Gastroesophageal sphincter (tissue), 3 donors: Measurements from ENCODE around the gene ATF5.

Experiments
- POLR2A ChIP-seq, 2 donors: fragments of 450-650 bp; IDR thresholded peaks; one replicate each; pipeline ENCODE4 v1.6.1; 2017; ENCODE audit warnings: antibody characterized with exemption in 2 of 2, mild to moderate bottlenecking in 2 of 2, moderate library complexity in 1 of 2
- POLR2AphosphoS5 ChIP-seq: sonication (generic); formaldehyde crosslinking; IDR thresholded peaks from one replicate; pipeline ENCODE4 v1.6.1; 2017; ENCODE audit warnings: antibody characterized with exemption
- TF ChIP-seq, protein P1 (sequence below), 4 experiments: fragments of 200-600 bp in 2 of 4; fragments of 450-650 bp in 2 of 4; sonication (generic) in 1 of 4; IDR thresholded peaks; one replicate each; pipeline ENCODE4 v1.5.1; 2017 to 2019; ENCODE audit warnings: antibody characterized with exemption in 4 of 4, mild to moderate bottlenecking in 2 of 4, moderate library complexity in 2 of 4

DNA sequence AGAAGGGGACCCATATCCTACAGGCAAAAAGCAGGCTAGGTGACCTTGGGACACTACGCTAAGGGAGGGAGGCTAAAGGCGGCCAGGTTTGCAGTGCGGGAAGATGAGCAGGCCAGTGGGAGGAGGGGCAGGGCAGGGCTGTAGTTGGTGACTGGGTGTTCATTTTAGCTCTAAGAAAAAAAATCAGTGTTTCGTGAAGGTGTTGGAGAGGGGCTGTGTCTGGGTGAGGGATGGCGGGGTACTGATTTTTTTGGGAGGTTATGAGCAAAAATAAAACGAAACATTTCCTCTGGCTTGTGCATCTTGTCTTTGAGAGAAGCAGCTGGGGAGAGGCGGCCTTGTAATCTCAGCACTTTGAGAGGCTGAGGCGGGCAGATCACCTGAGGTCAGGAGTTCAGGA is 4.6 kb downstream of the ATF5 start:
- no peak for TF ChIP-seq POLR2A (IDR thresholded peaks at IDR 0.05)
- TF ChIP-seq, protein P1, sequence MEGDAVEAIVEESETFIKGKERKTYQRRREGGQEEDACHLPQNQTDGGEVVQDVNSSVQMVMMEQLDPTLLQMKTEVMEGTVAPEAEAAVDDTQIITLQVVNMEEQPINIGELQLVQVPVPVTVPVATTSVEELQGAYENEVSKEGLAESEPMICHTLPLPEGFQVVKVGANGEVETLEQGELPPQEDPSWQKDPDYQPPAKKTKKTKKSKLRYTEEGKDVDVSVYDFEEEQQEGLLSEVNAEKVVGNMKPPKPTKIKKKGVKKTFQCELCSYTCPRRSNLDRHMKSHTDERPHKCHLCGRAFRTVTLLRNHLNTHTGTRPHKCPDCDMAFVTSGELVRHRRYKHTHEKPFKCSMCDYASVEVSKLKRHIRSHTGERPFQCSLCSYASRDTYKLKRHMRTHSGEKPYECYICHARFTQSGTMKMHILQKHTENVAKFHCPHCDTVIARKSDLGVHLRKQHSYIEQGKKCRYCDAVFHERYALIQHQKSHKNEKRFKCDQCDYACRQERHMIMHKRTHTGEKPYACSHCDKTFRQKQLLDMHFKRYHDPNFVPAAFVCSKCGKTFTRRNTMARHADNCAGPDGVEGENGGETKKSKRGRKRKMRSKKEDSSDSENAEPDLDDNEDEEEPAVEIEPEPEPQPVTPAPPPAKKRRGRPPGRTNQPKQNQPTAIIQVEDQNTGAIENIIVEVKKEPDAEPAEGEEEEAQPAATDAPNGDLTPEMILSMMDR (IDR thresholded peaks at IDR 0.05): no peak
- no peak for TF ChIP-seq POLR2AphosphoS5
